K562 (cell line): ENCODE measurements around the gene SAFB. TPM values are rescaled to one million over a fixed set of nuclear protein-coding genes. Genes with fewer than 3 reads are reported as not detected.

ENCODE experiments used
- CEBPG ChIP-seq, 3 experiments: fragments of 200-800 bp in 1 of 3; sonication (Bioruptor generic) in 1 of 3; sonication (generic) in 1 of 3; formaldehyde crosslinking in 1 of 3; IDR thresholded peaks in 2 of 3; conservative IDR thresholded peaks in 1 of 3; 2 replicates each; pipeline versions ENCODE4 v1.6.1 to v1.8.0; 2016 to 2022; ENCODE audit warnings: missing compliant biosample characterization in 2 of 3, missing genetic modification characterization in 2 of 3, mild to moderate bottlenecking in 1 of 3, missing genetic modification reagents in 1 of 3
- CHAMP1 ChIP-seq: fragments of 450-650 bp; IDR thresholded peaks from 2 replicates; pipeline ENCODE4 v1.6.1; 2016; ENCODE audit warnings: mild to moderate bottlenecking
- ETS2 ChIP-seq: IDR thresholded peaks from 2 replicates; pipeline ENCODE4 v1.6.1; 2016; ENCODE audit warnings: borderline replicate concordance, missing genetic modification characterization, mild to moderate bottlenecking, moderate library complexity, missing compliant biosample characterization; ENCODE audit not compliant: poor library complexity, severe bottlenecking
- HIVEP1 ChIP-seq: fragments of 250-450 bp; sonication (Bioruptor Pico); IDR thresholded peaks from 2 replicates; pipeline ENCODE4 v1.4.0; 2020; ENCODE audit warnings: mild to moderate bottlenecking
- IRF2 ChIP-seq: sonication (generic); formaldehyde crosslinking; IDR thresholded peaks from 2 replicates; pipeline ENCODE4 v1.8.1; 2022; ENCODE audit warnings: mild to moderate bottlenecking, missing genetic modification reagents
- MAZ ChIP-seq, 2 experiments: fragments of 450-650 bp in 1 of 2; sonication (generic) in 1 of 2; formaldehyde crosslinking; IDR thresholded peaks in 1 of 2; conservative IDR thresholded peaks in 1 of 2; 2 replicates each; pipeline versions ENCODE4 v1.4.0 to v1.5.0; 2020; ENCODE audit warnings: mild to moderate bottlenecking in 1 of 2, missing genetic modification reagents in 1 of 2
- MTA3 ChIP-seq: fragments of 450-650 bp; formaldehyde crosslinking; IDR thresholded peaks from 2 replicates; pipeline ENCODE4 v1.6.1; 2017; ENCODE audit warnings: mild to moderate bottlenecking, borderline replicate concordance
- PHB2 ChIP-seq: fragments of 450-650 bp; IDR thresholded peaks from 2 replicates; pipeline ENCODE4 v1.6.1; 2017; ENCODE audit warnings: low read depth
- POLR2A ChIP-seq: fragments of 450-650 bp; conservative IDR thresholded peaks from 2 replicates; pipeline ENCODE4 v1.6.1; 2016
- SUPT5H ChIP-seq: fragments of 450-650 bp; IDR thresholded peaks from 2 replicates; pipeline ENCODE4 v1.6.1; 2016
- TEAD4 ChIP-seq, 2 experiments: sonication (generic) in 1 of 2; formaldehyde crosslinking in 1 of 2; IDR thresholded peaks; 2 replicates each; pipeline versions ENCODE4 v1.6.1 to v1.8.0; 2012 to 2022; ENCODE audit warnings: borderline replicate concordance in 1 of 2, inconsistent platforms in 1 of 2, low read length in 1 of 2, mild to moderate bottlenecking in 1 of 2, missing genetic modification reagents in 1 of 2
- TFE3 ChIP-seq: fragments of 450-650 bp; formaldehyde crosslinking; IDR thresholded peaks from 2 replicates; pipeline ENCODE4 v1.4.0; 2020; ENCODE audit warnings: mild to moderate bottlenecking, mixed read lengths
- TGIF2 ChIP-seq: sonication (generic); formaldehyde crosslinking; IDR thresholded peaks from 2 replicates; pipeline ENCODE4 v1.8.1; 2022; ENCODE audit warnings: mild to moderate bottlenecking, missing genetic modification reagents, moderate library complexity
- ZFP30 ChIP-seq: fragments of 250-450 bp; sonication (Bioruptor Pico); IDR thresholded peaks from 2 replicates; pipeline ENCODE4 v1.8.0; 2022; ENCODE audit warnings: moderate library complexity, mild to moderate bottlenecking, inconsistent platforms, borderline replicate concordance
- ZNF217 ChIP-seq: sonication (generic); formaldehyde crosslinking; IDR thresholded peaks from 2 replicates; pipeline ENCODE4 v1.8.0; 2022; ENCODE audit warnings: mild to moderate bottlenecking, missing genetic modification reagents
- ZNF23 ChIP-seq: fragments of 250-450 bp; sonication (Bioruptor Pico); IDR thresholded peaks from 2 replicates; pipeline ENCODE4 v1.4.0; 2020; ENCODE audit warnings: mild to moderate bottlenecking
- ZNF282 ChIP-seq: sonication (generic); formaldehyde crosslinking; IDR thresholded peaks from 2 replicates; pipeline ENCODE4 v1.8.1; 2023; ENCODE audit warnings: missing genetic modification reagents
- ZNF354B ChIP-seq: fragments of 250-450 bp; sonication (Bioruptor Pico); IDR thresholded peaks from 2 replicates; pipeline ENCODE4 v1.4.0; 2020
- ZNF551 ChIP-seq: fragments of 250-450 bp; sonication (Bioruptor Pico); IDR thresholded peaks from 2 replicates; pipeline ENCODE4 v1.5.0; 2021; ENCODE audit warnings: mild to moderate bottlenecking, moderate library complexity
- ZNF584 ChIP-seq: fragments of 200-800 bp; sonication (Bioruptor generic); IDR thresholded peaks from 2 replicates; pipeline ENCODE4 v1.6.1; 2016; ENCODE audit warnings: low read depth, mild to moderate bottlenecking, missing genetic modification characterization, missing compliant biosample characterization
- polyA plus RNA-seq, 8 experiments: library from polyadenylated mRNA; depleted of rRNA in 4 of 8; stranded (reverse) in 5 of 8; unstranded in 3 of 8; fragments of >200 nt; fragmentation: Nextera tagmentation in 2 of 8; fragmentation: Illumina TruSeq in 1 of 8; extraction: Ambion mirVana in 2 of 8; extraction: Trizol in 1 of 8; gene quantifications; 2 replicates each; pipeline versions ENCODE4 v1.2.1 to v1.2.3, GENCODE V29; 2011 to 2014; ENCODE audit warnings: inconsistent platforms in 1 of 8, missing spikeins in 1 of 8
- total RNA-seq, 7 experiments: library from RNA; depleted of rRNA in 6 of 7; stranded (reverse); fragments of >200 nt in 6 of 7; fragmentation: Illumina TruSeq in 2 of 7; extraction: Trizol in 2 of 7; gene quantifications; 2 replicates each; pipeline versions ENCODE4 v1.2.1 to v1.2.3, GENCODE V29; 2011 to 2021; ENCODE audit warnings: low replicate concordance in 1 of 7
- TF ChIP-seq, protein P1 (sequence below): fragments of 250-450 bp; sonication (Bioruptor Pico); IDR thresholded peaks from 2 replicates; pipeline ENCODE4 v1.8.0; 2021; ENCODE audit warnings: mild to moderate bottlenecking, moderate library complexity
- TF ChIP-seq, protein P2 (sequence below): fragments of 250-450 bp; sonication (Bioruptor Pico); IDR thresholded peaks from 2 replicates; pipeline ENCODE4 v1.4.0; 2020; ENCODE audit warnings: borderline replicate concordance

SAFB gene
- total and polyA plus RNA-seq, 9 of the 15 experiments (the other 6 are each of a cell fraction or from before 2014, with no cell fraction given) = 1.1 to 151 (median 83.1) TPM

- no peak for TF ChIP-seq PHB2
- peak; percentile 99 for TF ChIP-seq ZNF584 (CRISPR knock-in tag)
- peak; percentile 92 for TF ChIP-seq ZNF354B (CRISPR knock-in tag)
- no peak for TF ChIP-seq MTA3
- no peak for TF ChIP-seq ETS2 (tag)
- no peak for TF ChIP-seq ZFP30
- no peak for TF ChIP-seq POLR2A
- TF ChIP-seq CHAMP1 = no peak
- no peak for TF ChIP-seq SUPT5H
- TF ChIP-seq, protein P1, sequence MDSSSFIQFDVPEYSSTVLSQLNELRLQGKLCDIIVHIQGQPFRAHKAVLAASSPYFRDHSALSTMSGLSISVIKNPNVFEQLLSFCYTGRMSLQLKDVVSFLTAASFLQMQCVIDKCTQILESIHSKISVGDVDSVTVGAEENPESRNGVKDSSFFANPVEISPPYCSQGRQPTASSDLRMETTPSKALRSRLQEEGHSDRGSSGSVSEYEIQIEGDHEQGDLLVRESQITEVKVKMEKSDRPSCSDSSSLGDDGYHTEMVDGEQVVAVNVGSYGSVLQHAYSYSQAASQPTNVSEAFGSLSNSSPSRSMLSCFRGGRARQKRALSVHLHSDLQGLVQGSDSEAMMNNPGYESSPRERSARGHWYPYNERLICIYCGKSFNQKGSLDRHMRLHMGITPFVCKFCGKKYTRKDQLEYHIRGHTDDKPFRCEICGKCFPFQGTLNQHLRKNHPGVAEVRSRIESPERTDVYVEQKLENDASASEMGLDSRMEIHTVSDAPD = 0 out of 2 replicates have a peak, but pooled peaks have one; percentile 56
- no peak for TF ChIP-seq IRF2
- peak in 1 of 2 experiments; percentile 69; a peak in 2 of 4 replicates for TF ChIP-seq MAZ (CRISPR knock-in tag; conservative IDR thresholded peaks at IDR 0.05 in 1 of 2, IDR thresholded peaks at IDR 0.05 in 1 of 2)
- TF ChIP-seq ZNF551 (CRISPR knock-in tag) = no peak
- TF ChIP-seq ZNF23 = peak; percentile 83
- peak; percentile 98 for TF ChIP-seq HIVEP1 (CRISPR knock-in tag)
- no peak for TF ChIP-seq ZNF282 (CRISPR knock-in tag)
- no peak for TF ChIP-seq TGIF2 (CRISPR knock-in tag)
- TF ChIP-seq TEAD4 (IDR thresholded peaks at IDR 0.05; ENCODE audit: low read length) = peak; percentile 32; the same call in 1 of the 2 replicates
- TF ChIP-seq TEAD4 (CRISPR knock-in tag; IDR thresholded peaks at IDR 0.05; ENCODE audit: borderline replicate concordance) = no peak
- no peak for TF ChIP-seq ZNF217
- peak; percentile 82 for TF ChIP-seq TFE3 (CRISPR knock-in tag)
- TF ChIP-seq, protein P2, sequence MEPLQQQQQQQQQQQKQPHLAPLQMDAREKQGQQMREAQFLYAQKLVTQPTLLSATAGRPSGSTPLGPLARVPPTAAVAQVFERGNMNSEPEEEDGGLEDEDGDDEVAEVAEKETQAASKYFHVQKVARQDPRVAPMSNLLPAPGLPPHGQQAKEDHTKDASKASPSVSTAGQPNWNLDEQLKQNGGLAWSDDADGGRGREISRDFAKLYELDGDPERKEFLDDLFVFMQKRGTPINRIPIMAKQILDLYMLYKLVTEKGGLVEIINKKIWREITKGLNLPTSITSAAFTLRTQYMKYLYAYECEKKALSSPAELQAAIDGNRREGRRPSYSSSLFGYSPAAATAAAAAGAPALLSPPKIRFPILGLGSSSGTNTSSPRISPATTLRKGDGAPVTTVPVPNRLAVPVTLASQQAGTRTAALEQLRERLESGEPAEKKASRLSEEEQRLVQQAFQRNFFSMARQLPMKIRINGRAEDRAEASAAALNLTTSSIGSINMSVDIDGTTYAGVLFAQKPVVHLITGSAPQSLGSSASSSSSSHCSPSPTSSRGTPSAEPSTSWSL (CRISPR knock-in tag) = peak; percentile 93; the same call in 1 of the 2 replicates
- no peak for TF ChIP-seq CEBPG (CRISPR knock-in tag; IDR thresholded peaks at IDR 0.05)
- no peak for TF ChIP-seq CEBPG (tag; conservative IDR thresholded peaks at IDR 0.05 in 1 of 2, IDR thresholded peaks at IDR 0.05 in 1 of 2)
These were observed 4.6 kb downstream of the SAFB start (continued) for GRCh38 chr19:5627395-5627904.
